HepG2 (cell line): ENCODE results near the gene MRPL57.

Experiments
- HCFC1 ChIP-seq: fragments of 150-350 bp; IDR thresholded peaks from 2 replicates; pipeline ENCODE4 v1.6.1; 2014; ENCODE audit warnings: low read depth, low read length
- TP53 ChIP-seq: sonication (generic); formaldehyde crosslinking; conservative IDR thresholded peaks from 2 replicates; pipeline ENCODE4 v1.4.0; 2020; ENCODE audit warnings: missing genetic modification reagents
- TF ChIP-seq, protein P1 (sequence below), 2 experiments: sonication (generic) in 1 of 2; formaldehyde crosslinking in 1 of 2; IDR thresholded peaks; 2 replicates each; pipeline versions ENCODE4 v1.5.1 to v1.6.1; 2011 to 2020; ENCODE audit warnings: borderline replicate concordance in 1 of 2, low read depth in 1 of 2, low read length in 1 of 2, mild to moderate bottlenecking in 1 of 2, missing genetic modification reagents in 1 of 2, moderate library complexity in 1 of 2

DNA sequence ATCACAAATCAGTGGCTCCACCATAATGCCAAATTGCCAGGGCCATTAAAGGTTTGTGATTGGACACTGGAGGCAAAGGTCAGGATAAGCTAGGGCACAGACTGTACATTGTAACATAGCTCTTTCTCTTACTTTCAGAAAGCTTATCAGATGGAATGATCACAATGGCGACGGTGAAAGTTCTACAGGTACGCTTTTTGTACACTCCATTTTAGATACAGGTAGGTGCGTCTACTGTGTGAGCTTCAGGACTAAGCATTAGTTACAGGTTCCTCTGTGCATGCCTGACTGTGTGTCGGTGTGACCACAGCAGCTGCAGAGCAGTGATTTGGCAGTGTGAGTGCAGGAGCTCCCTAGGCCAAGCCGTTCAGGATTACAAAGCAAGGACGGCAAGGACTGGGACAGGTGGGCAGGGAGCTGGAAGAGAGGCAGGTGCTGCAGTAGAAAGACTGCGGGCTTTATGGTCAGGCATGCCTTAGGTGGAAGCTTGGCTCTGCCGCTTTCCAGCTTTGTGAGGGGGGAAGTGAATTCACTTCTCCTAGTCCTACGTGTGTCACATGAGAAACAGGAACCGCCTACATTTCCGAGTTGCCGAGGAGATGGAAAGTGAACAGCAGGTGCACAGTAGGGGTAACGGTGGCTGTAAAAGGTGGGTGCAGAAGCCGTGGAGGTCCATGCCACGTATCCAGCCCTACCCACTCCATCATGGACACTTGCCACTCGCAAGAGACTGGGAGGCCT is 49.6 kb downstream of the MRPL57 start:
- TF ChIP-seq, protein P1, sequence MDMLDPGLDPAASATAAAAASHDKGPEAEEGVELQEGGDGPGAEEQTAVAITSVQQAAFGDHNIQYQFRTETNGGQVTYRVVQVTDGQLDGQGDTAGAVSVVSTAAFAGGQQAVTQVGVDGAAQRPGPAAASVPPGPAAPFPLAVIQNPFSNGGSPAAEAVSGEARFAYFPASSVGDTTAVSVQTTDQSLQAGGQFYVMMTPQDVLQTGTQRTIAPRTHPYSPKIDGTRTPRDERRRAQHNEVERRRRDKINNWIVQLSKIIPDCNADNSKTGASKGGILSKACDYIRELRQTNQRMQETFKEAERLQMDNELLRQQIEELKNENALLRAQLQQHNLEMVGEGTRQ (IDR thresholded peaks at IDR 0.05; ENCODE audit: low read depth, low read length), result no peak
- TF ChIP-seq, protein P1 (CRISPR knock-in tag; IDR thresholded peaks at IDR 0.05; ENCODE audit: borderline replicate concordance), result no peak
- no peak for TF ChIP-seq TP53 (CRISPR knock-in tag)
- no peak for TF ChIP-seq HCFC1
